ENCODE data around the gene DNAJC5G. TPM values are rescaled to one million over a fixed set of nuclear protein-coding genes. Genes with fewer than 3 reads are reported as not detected.

DNAJC5G gene
- total and polyA plus RNA-seq, 2 of the 13 experiments (the other 11 are each of a cell fraction or from before 2014, with no cell fraction given), result 0.05 TPM; not detected in 1

DNA sequence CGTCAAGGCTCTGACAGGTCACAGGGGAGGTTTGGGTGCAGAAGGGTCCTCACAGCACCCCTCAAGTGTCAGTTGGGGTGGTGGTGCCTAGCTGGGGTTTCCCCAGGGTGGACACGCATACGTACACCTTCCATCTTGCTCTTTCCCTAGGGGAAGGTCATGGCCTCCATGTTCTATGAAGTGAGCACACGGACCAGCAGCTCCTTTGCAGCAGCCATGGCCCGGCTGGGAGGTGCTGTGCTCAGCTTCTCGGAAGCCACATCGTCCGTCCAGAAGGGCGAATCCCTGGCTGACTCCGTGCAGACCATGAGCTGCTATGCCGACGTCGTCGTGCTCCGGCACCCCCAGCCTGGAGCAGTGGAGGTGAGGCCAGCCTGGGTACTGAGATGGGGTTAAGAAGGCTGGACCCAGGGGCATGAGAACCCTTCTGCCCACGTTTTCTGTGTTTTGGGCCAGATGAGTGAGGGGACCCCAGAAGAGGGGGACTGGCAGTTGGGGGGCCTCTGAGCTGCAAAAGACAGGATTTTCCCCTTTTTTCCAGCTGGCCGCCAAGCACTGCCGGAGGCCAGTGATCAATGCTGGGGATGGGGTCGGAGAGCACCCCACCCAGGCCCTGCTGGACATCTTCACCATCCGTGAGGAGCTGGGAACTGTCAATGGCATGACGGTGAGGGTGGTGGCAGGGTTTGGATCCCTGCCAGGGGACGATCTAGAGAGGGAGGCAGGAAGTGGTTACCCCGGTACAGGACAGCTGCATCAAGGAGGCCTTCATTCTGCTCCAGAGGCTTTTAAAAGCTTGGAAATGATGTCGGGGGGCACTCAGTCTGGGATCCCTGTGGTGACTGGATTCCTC is 33.2 kb upstream of the DNAJC5G start:
- Histone ChIP-seq H3K9me3 (ENCODE audit: low read length) (no peaks in the 10 kb centered on the region), H3K9ac (ENCODE audit: insufficient read depth, low read depth, low read length) (no peak overlapping the region), H2AFZ (ENCODE audit: low read length) (no peak overlapping the region), H3K4me3 (replicated peaks in 1 of 3; ENCODE audit: insufficient read depth in 1 of 3, low read depth in 2 of 3, low read length in 3 of 3) (no peak overlapping the region), H3K4me1 (ENCODE audit: insufficient read depth, low read length) (no peaks in the 10 kb centered on the region), H3K79me2 (ENCODE audit: insufficient read depth, low read length) (no peaks in the 10 kb centered on the region), H3K36me3 (replicated peaks in 1 of 2; ENCODE audit: control insufficient read depth in 1 of 2, insufficient read depth in 2 of 2, low read length in 2 of 2) (peaks cover 56 to 72% of the 10 kb centered on the region in 2 experiments), H3K27ac (ENCODE audit: extremely low read length, insufficient read depth, low read length) (no peak overlapping the region), H3K4me2 (ENCODE audit: low read depth, low read length) (no peak overlapping the region), H3K27me3 (ENCODE audit: control insufficient read depth in 1 of 2, insufficient read depth in 2 of 2, low read length in 2 of 2) (no peaks in the 10 kb centered on the region), H4K20me1 (ENCODE audit: insufficient read depth, low read length) (no peaks in the 10 kb centered on the region)
- in situ Hi-C loops (cut with HindIII; ENCODE audit: extremely low pct_ligation_motif_present, low pct_unique_long_range_greater_than_20kb) (no loop called here), intact Hi-C loops (cut with micrococcal nuclease; ENCODE audit: unreplicated experiment) (no loop called here)
- POLR2A ChIA-PET, result interaction anchor here (1.4 kb wide), 1 partner anchor 29 kb away, joined by 4 read pairs; no protein-coding TSS in a partner anchor
- DNase-seq (ENCODE audit: low spot score) (no peak), ATAC-seq (no peak), FAIRE-seq (no peak)
- CTCF ChIA-PET (ENCODE audit: low intra/inter-chr PET ratio, low total read pairs), result no interaction called here
- TF ChIP-seq AGO2 (optimal IDR thresholded peaks at IDR 0.05; ENCODE audit: low read depth, low read length) (peak; percentile 34), ZNF713 (CRISPR knock-in tag; IDR thresholded peaks at IDR 0.05) (no peak)
- 97% methylated on average over 19 of the region's 24 CpGs for WGBS (ENCODE audit: low lambda C conversion rate)
- BruUV-seq (replicated peaks), result no TSS peak

DNA sequence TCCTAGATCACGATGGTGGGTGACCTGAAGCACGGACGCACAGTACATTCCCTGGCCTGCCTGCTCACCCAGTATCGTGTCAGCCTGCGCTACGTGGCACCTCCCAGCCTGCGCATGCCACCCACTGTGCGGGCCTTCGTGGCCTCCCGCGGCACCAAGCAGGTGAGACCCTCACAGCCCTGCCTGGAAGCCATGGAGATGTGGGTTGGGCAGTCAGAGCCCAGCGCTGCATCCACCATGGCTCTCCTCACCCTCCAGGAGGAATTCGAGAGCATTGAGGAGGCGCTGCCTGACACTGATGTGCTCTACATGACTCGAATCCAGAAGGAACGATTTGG is 32.6 kb upstream of the DNAJC5G start:
- no TSS peak for BruUV-seq (replicated peaks)
- Histone ChIP-seq H3K36me3 (replicated peaks in 1 of 2; ENCODE audit: control insufficient read depth in 1 of 2, insufficient read depth in 2 of 2, low read length in 2 of 2) (peaks cover 51 to 68% of the 10 kb centered on the region in 2 experiments), H4K20me1 (ENCODE audit: insufficient read depth, low read length) (no peaks in the 10 kb centered on the region), H3K4me2 (ENCODE audit: low read depth, low read length) (no peak overlapping the region), H3K27ac (ENCODE audit: extremely low read length, insufficient read depth, low read length) (no peak overlapping the region), H3K27me3 (ENCODE audit: control insufficient read depth in 1 of 2, insufficient read depth in 2 of 2, low read length in 2 of 2) (no peaks in the 10 kb centered on the region), H3K79me2 (ENCODE audit: insufficient read depth, low read length) (no peaks in the 10 kb centered on the region), H2AFZ (ENCODE audit: low read length) (no peak overlapping the region), H3K4me1 (ENCODE audit: insufficient read depth, low read length) (no peaks in the 10 kb centered on the region), H3K4me3 (replicated peaks in 1 of 3; ENCODE audit: insufficient read depth in 1 of 3, low read depth in 2 of 3, low read length in 3 of 3) (no peak overlapping the region), H3K9me3 (ENCODE audit: low read length) (no peaks in the 10 kb centered on the region), H3K9ac (ENCODE audit: insufficient read depth, low read depth, low read length) (no peak overlapping the region)
- ATAC-seq (no peak), FAIRE-seq (no peak), DNase-seq (ENCODE audit: low spot score) (no peak)
- in situ Hi-C loops (cut with HindIII; ENCODE audit: extremely low pct_ligation_motif_present, low pct_unique_long_range_greater_than_20kb), result no loop called here
- CTCF ChIA-PET (ENCODE audit: low intra/inter-chr PET ratio, low total read pairs), result no interaction called here
- TF ChIP-seq ZNF773 (CRISPR knock-in tag; IDR thresholded peaks at IDR 0.05; ENCODE audit: borderline replicate concordance) (no peak), RARA (CRISPR knock-in tag; IDR thresholded peaks at IDR 0.05) (no peak), CBX1 (IDR thresholded peaks at IDR 0.05; ENCODE audit: low read depth) (no peak), RBFOX2 (IDR thresholded peaks at IDR 0.05; ENCODE audit: low read depth, low read length) (0 out of 2 replicates have a peak, but pooled peaks have one; percentile 26)
- 97% methylated on average over 16 of the region's 16 CpGs for WGBS (ENCODE audit: low lambda C conversion rate)
- intact Hi-C loops (cut with micrococcal nuclease; ENCODE audit: unreplicated experiment), result no loop called here
- POLR2A ChIA-PET, result no interaction called here
